Skeletal muscle tissue (tissue), 4 donors: ENCODE results near the gene CA5A. TPM values are rescaled to one million over a fixed set of nuclear protein-coding genes. Genes with fewer than 3 reads are reported as not detected.
"Not testable (repeated sequence)": the region's sequence is repeated elsewhere in the genome, so short reads cannot be mapped to it uniquely, and the experiment has no call there.

Source experiments
- H3K27ac ChIP-seq: one replicate; pipeline ENCODE4 v1.7.0; 2013; ENCODE audit warnings: mild to moderate bottlenecking, low read depth, low read length, inconsistent platforms
- H3K27me3 ChIP-seq, 3 donors: one replicate each; pipeline ENCODE4 v1.7.0; 2013; ENCODE audit warnings: low read length in 3 of 3; ENCODE audit not compliant: control insufficient read depth in 3 of 3, insufficient read depth in 3 of 3
- H3K36me3 ChIP-seq, 3 donors: one replicate each; pipeline ENCODE4 v1.7.0; 2013; ENCODE audit warnings: low read length in 3 of 3; ENCODE audit not compliant: control insufficient read depth in 3 of 3, insufficient read depth in 3 of 3
- H3K4me1 ChIP-seq, 3 donors: one replicate each; pipeline ENCODE4 v1.7.0; 2013; ENCODE audit warnings: low read length in 3 of 3, mild to moderate bottlenecking in 3 of 3; ENCODE audit not compliant: control insufficient read depth in 3 of 3, insufficient read depth in 3 of 3
- H3K4me3 ChIP-seq, 3 donors: one replicate each; pipeline ENCODE4 v1.7.0; 2013; ENCODE audit warnings: low read length in 3 of 3
- H3K9ac ChIP-seq, 3 donors: one replicate each; pipeline ENCODE4 v1.7.0; 2013; ENCODE audit warnings: low read length in 3 of 3, mild to moderate bottlenecking in 3 of 3, moderate library complexity in 2 of 3, low read depth in 1 of 3
- H3K9me3 ChIP-seq, 3 donors: one replicate each; pipeline ENCODE4 v1.7.0; 2013; ENCODE audit warnings: low read length in 3 of 3; ENCODE audit not compliant: control insufficient read depth in 3 of 3
- total RNA-seq: library from RNA; depleted of rRNA; stranded (reverse); fragments of >200 nt; gene quantifications from one replicate; pipeline ENCODE4 v1.2.3, GENCODE V29; 2014
- donor health status: Osteomylitis.

Gene CA5A
- total RNA-seq, 1 donor from 2014 or later = not detected

GRCh38 chr16:87939562-87940423, 3.5 kb upstream of the CA5A start:
- H3K4me3 ChIP-seq = no peak overlapping the region
- no peak overlapping the region for H3K27ac ChIP-seq
- H3K36me3 ChIP-seq = no peaks in the 10 kb centered on the region
- H3K4me1 ChIP-seq = no peaks in the 10 kb centered on the region
- H3K27me3 ChIP-seq = peaks cover 0 to 2% (median 0%) of the 10 kb centered on the region in 3 donors
- no peaks in the 10 kb centered on the region for H3K9me3 ChIP-seq
- H3K9ac ChIP-seq = no peak overlapping the region

- no peaks in the 10 kb centered on the region for H3K36me3 ChIP-seq
- peaks cover 0 to 2% (median 0%) of the 10 kb centered on the region in 3 donors for H3K27me3 ChIP-seq
- no peaks in the 10 kb centered on the region for H3K4me1 ChIP-seq
- no peaks in the 10 kb centered on the region for H3K9me3 ChIP-seq
- H3K27ac ChIP-seq = no peak overlapping the region
- H3K9ac ChIP-seq = no peak overlapping the region
- H3K4me3 ChIP-seq = no peak overlapping the region
Measured at GRCh38 chr16:87938412-87938949, 2.2 kb upstream of the CA5A start.

GRCh38 chr16:87937231-87937542, 858 bp upstream of the CA5A start:
- H3K27me3 ChIP-seq, H3K4me1 ChIP-seq, H3K9ac ChIP-seq, H3K4me3 ChIP-seq, H3K9me3 ChIP-seq, H3K36me3 ChIP-seq, H3K27ac ChIP-seq: not testable (repeated sequence)

- not testable (repeated sequence) for H3K27ac ChIP-seq, H3K36me3 ChIP-seq, H3K4me3 ChIP-seq, H3K9ac ChIP-seq, H3K4me1 ChIP-seq, H3K27me3 ChIP-seq, H3K9me3 ChIP-seq
Measured at GRCh38 chr16:87936016-87936374, 334 bp downstream of the CA5A start.

- H3K36me3 ChIP-seq, H3K4me1 ChIP-seq, H3K27ac ChIP-seq, H3K9me3 ChIP-seq, H3K27me3 ChIP-seq, H3K9ac ChIP-seq, H3K4me3 ChIP-seq: not testable (repeated sequence)
Measured at GRCh38 chr16:87934752-87935425, 1.4 kb downstream of the CA5A start.

- no peak overlapping the region for H3K9ac ChIP-seq
- H3K36me3 ChIP-seq = no peaks in the 10 kb centered on the region
- no peak overlapping the region for H3K27ac ChIP-seq
- peaks cover 0 to 10% (median 5%) of the 10 kb centered on the region in 3 donors for H3K27me3 ChIP-seq
- no peaks in the 10 kb centered on the region for H3K4me1 ChIP-seq
- H3K9me3 ChIP-seq = no peaks in the 10 kb centered on the region
- H3K4me3 ChIP-seq = no peak overlapping the region
Measured at GRCh38 chr16:87933140-87933495, 3.2 kb downstream of the CA5A start.

GRCh38 chr16:87932475-87933139, 3.7 kb downstream of the CA5A start:
- not testable (repeated sequence) for H3K27me3 ChIP-seq, H3K9me3 ChIP-seq, H3K4me3 ChIP-seq, H3K27ac ChIP-seq, H3K4me1 ChIP-seq, H3K36me3 ChIP-seq, H3K9ac ChIP-seq

- peaks cover 8 to 17% (median 12%) of the 10 kb centered on the region in 3 donors for H3K27me3 ChIP-seq
Measured at GRCh38 chr16:87931504-87931903, 4.8 kb downstream of the CA5A start.

GRCh38 chr16:87930456-87930855, 5.9 kb downstream of the CA5A start:
- Histone ChIP-seq H3K27ac (no peak overlapping the region), H3K4me3 (no peak overlapping the region), H3K4me1 (no peaks in the 10 kb centered on the region), H3K9ac (no peak overlapping the region), H3K36me3 (no peaks in the 10 kb centered on the region), H3K9me3 (no peaks in the 10 kb centered on the region), H3K27me3 (peaks cover 9 to 21% (median 14%) of the 10 kb centered on the region in 3 donors)

More at GRCh38 chr16:87931504-87931903, 4.8 kb downstream of the CA5A start:
- Histone ChIP-seq H3K36me3 (no peaks in the 10 kb centered on the region), H3K9ac (no peak overlapping the region), H3K9me3 (no peaks in the 10 kb centered on the region), H3K4me1 (no peaks in the 10 kb centered on the region), H3K4me3 (no peak overlapping the region), H3K27ac (no peak overlapping the region)

GRCh38 chr16:87929986-87930385, 6.3 kb downstream of the CA5A start:
- H3K36me3 ChIP-seq = no peaks in the 10 kb centered on the region
- no peaks in the 10 kb centered on the region for H3K9me3 ChIP-seq
- H3K27me3 ChIP-seq = peaks cover 9 to 19% (median 14%) of the 10 kb centered on the region in 3 donors
- peaks cover 0 to 2% (median 0%) of the 10 kb centered on the region in 3 donors for H3K4me1 ChIP-seq
- no peak overlapping the region for H3K27ac ChIP-seq
- H3K4me3 ChIP-seq = no peak overlapping the region
- no peak overlapping the region for H3K9ac ChIP-seq
